Measurements from ENCODE around the gene MCL1. TPM values are rescaled to one million over a fixed set of nuclear protein-coding genes. Genes with fewer than 3 reads are reported as not detected.

MCL1 gene
- total RNA-seq, 1 donor from 2014 or later = 394 TPM

DNA sequence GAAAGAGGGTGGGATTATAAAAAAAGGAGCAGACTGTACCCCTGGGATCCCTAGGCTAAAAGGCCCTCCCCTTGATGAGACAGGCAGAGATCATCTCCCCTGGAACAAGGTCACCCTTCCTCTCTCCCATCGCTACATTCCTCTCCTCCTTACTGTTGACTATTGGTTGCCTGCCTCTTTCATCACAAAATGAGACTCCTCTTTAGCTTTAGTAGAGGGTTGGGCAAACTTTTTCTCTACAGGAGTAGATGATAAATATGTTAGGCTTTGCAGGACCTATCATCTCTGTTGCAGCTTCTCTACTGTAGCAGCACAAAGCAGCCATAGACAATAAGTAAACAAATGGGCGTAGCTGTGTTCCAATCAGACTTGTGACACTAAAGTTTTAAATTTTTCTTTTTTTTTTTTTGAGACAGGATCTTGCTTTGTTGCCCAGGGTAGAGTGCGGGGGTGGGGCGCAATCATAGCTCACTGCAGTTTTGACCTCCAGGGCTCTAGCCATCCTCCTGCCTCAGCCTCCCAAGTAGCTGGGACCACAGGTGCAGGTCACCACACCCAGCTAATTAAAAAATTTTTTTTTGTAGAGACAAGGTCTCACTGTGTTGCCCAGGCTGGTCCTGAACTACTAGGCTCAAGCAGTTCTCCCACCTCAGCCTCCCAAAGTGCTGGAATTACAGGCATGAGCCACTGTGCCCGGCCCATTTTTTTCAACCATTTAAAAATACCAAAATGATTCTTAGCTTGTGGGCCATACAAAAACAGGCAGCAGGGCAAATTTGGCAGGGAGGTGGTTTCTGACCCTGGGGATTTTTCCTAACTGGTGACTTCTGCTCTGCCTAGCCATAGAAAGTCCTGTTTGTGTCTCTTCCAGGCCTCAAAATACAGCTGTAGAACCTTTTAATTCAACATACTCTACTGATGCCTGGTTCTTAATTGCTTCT is 15.1 kb downstream of the MCL1 start:
- intact Hi-C loops (cut with DNase I) = no loop called here
- H3K27ac ChIP-seq = peak overlapping the region; percentile 98 to 100
- H3K4me1 ChIP-seq = peaks cover 63 to 82% of the 10 kb centered on the region in 2 donors
- peak overlapping the region in 1 of 2 donors; percentile 63 for H3K4me3 ChIP-seq
- TF ChIP-seq, protein P1, sequence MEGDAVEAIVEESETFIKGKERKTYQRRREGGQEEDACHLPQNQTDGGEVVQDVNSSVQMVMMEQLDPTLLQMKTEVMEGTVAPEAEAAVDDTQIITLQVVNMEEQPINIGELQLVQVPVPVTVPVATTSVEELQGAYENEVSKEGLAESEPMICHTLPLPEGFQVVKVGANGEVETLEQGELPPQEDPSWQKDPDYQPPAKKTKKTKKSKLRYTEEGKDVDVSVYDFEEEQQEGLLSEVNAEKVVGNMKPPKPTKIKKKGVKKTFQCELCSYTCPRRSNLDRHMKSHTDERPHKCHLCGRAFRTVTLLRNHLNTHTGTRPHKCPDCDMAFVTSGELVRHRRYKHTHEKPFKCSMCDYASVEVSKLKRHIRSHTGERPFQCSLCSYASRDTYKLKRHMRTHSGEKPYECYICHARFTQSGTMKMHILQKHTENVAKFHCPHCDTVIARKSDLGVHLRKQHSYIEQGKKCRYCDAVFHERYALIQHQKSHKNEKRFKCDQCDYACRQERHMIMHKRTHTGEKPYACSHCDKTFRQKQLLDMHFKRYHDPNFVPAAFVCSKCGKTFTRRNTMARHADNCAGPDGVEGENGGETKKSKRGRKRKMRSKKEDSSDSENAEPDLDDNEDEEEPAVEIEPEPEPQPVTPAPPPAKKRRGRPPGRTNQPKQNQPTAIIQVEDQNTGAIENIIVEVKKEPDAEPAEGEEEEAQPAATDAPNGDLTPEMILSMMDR (IDR thresholded peaks at IDR 0.05) = no peak
- no peaks in the 10 kb centered on the region for H3K36me3 ChIP-seq
- H3K9me3 ChIP-seq = no peaks in the 10 kb centered on the region
- no peaks in the 10 kb centered on the region for H3K27me3 ChIP-seq
- DNase-seq (ENCODE audit: low spot score in 2 of 2) = no peak

DNA sequence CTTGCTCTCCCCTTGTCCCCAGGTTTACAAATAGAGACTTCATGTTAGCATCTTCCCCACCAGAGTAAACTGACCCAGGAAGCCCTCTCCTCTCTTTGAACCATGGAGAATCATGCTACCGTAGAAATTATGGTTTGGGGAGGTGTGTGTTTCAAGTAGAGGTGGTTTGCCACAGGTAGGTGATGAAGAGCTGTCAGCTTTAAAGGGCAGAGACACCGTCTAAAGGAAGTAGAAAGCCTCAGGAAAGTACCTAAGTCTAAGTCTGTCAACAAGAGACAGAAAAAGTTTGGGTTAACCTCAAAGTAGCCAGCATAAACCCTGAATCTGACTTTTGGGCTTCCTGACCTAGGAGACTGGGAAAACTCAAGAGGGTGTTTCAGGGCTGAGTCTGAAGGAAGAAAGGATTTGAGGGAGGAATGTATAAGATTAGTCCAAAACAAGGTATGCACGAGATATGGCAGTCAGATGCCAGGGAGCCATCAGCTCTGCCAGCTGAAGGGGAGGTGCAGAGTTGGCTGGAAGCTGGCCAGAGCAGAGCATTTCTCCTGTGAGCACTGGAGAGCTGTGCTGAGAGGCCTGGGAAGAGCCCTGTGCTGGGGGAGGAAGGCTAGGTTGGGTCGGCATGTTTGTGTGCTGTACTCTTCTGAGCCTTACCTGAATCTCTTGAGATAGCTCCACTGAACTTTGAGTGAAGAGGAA is 15.9 kb downstream of the MCL1 start:
- TF ChIP-seq, protein P1 (IDR thresholded peaks at IDR 0.05) = no peak
- Histone ChIP-seq H3K27ac (peak overlapping the region; percentile 98 to 100), H3K9me3 (no peaks in the 10 kb centered on the region), H3K27me3 (no peaks in the 10 kb centered on the region), H3K4me1 (peaks cover 68 to 83% of the 10 kb centered on the region in 2 donors), H3K36me3 (no peaks in the 10 kb centered on the region), H3K4me3 (peak overlapping the region in 1 of 2 donors; percentile 63)
- intact Hi-C loops (cut with DNase I) = loop anchor here (1.0 kb wide), 1 partner anchor 13 kb away; no protein-coding TSS in a partner anchor
- no peak for DNase-seq (ENCODE audit: low spot score in 2 of 2)

DNA sequence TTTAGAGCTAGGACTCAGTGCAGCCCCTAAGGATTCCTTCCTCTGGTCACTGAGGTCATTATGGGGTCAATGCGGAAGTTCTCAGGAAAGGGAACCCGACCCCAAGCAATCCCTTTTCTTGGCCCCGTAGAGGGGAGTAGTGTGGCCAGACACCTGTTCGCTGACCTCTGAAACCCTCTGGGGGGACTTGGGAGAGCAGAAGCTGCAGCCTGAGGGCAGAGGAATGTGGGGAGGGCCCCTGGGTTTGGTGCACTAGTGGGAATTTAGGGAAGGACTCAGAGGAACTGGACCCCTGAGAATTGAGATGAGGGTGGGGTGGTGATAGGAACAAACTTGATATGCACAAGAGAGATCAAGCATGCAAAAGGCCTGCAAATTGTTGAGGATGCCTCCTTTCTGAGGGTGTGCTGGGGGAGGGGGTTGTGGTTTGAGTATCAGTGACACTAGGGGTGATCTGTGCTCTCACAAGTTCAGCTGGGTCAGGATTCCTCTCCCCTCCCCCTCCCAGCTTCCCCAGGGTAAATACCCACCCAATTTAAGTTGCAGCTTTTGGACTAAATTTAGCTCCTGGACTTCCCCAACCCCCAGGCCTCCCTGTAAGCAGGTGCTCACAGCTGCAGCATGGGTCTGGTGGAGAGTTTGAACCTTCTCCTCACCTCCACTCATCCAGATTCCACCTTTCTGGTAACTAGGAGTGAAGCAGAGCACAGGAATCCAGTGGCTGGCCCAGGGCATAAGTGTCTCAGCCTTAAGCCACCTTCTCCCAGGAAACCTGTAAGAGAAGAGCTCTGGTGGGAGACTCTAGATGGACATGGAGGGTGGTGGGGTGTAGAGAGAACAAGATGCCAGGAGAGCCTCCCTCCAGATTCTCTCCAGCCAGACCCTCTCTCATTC is 16.7 kb downstream of the MCL1 start:
- peak overlapping the region; percentile 60 to 63 for H3K4me3 ChIP-seq
- no peaks in the 10 kb centered on the region for H3K27me3 ChIP-seq
- peaks cover 71 to 85% of the 10 kb centered on the region in 2 donors for H3K4me1 ChIP-seq
- H3K27ac ChIP-seq = peak overlapping the region; percentile 98 to 100
- H3K9me3 ChIP-seq = no peaks in the 10 kb centered on the region
- peak in 1 of 2 donors; percentile 76 for DNase-seq (ENCODE audit: low spot score in 2 of 2)
- H3K36me3 ChIP-seq = peaks cover 0 to 4% of the 10 kb centered on the region in 2 donors
- intact Hi-C loops (cut with DNase I) = loop anchor here (1.0 kb wide), 1 partner anchor 14 kb away; no protein-coding TSS in a partner anchor
- TF ChIP-seq, protein P1 (IDR thresholded peaks at IDR 0.05) = no peak

DNA sequence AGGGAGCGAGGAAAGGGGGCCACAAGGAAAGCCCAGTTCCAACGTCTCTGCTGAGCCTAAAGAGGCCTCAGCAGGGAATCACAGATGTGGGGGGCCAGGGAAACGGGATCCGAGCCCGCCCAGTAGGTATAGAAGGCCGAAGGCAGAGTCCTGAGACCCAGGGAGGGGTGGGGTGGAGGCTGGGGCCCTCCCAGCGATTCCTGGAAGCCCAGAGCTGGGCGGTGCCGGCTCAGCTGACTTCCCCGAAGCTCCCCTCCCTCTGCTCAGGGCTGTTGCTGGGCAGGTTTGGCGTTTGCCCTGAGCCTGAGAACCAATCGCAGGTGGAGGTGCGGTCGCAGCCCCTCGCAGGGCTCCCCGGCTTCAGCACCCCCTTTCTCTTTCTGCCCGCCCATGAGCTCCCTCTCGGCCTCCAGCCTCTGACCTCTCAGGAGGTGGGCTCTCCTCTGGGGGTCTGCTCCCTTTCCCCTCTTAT is 17.4 kb downstream of the MCL1 start:
- peak; percentile 78 to 96 for DNase-seq (ENCODE audit: low spot score in 2 of 2)
- H3K27ac ChIP-seq = peak overlapping the region; percentile 98 to 100
- TF ChIP-seq, protein P1 (IDR thresholded peaks at IDR 0.05) = no peak
- peaks cover 0 to 10% of the 10 kb centered on the region in 2 donors for H3K36me3 ChIP-seq
- peaks cover 68 to 78% of the 10 kb centered on the region in 2 donors for H3K4me1 ChIP-seq
- H3K27me3 ChIP-seq = no peaks in the 10 kb centered on the region
- H3K4me3 ChIP-seq = peak overlapping the region; percentile 60 to 63
- H3K9me3 ChIP-seq = no peaks in the 10 kb centered on the region
- intact Hi-C loops (cut with DNase I) = loop anchor here (1.0 to 2.0 kb wide), 2 partner anchors 17 to 51 kb away; partner anchors contain the start of gene MCL1

Measured in ascending aorta (tissue), 2 donors.